IPS-18a (cell line): ENCODE measurements around the gene ZNF366.
A peak's percentile ranks its signal among the peaks of the same experiment; 100 is the strongest.

Experiments
- H3K27ac ChIP-seq: one replicate; pipeline ENCODE4 v1.5.1; 2013; ENCODE audit warnings: low read length
- H3K27me3 ChIP-seq: one replicate; pipeline ENCODE4 v1.6.1; 2013; ENCODE audit warnings: mild to moderate bottlenecking, low read length; ENCODE audit not compliant: control insufficient read depth, insufficient read depth
- H3K36me3 ChIP-seq: one replicate; pipeline ENCODE4 v1.6.1; 2013; ENCODE audit warnings: low read depth, low read length; ENCODE audit not compliant: control insufficient read depth
- H3K4me1 ChIP-seq: one replicate; pipeline ENCODE4 v1.6.1; 2013; ENCODE audit warnings: low read depth, low read length; ENCODE audit not compliant: control insufficient read depth
- H3K4me3 ChIP-seq: one replicate; pipeline ENCODE4 v1.5.1; 2013; ENCODE audit warnings: low read length
- H3K9ac ChIP-seq: one replicate; pipeline ENCODE4 v1.6.1; 2013; ENCODE audit warnings: mild to moderate bottlenecking, low read length, moderate library complexity
- H3K9me3 ChIP-seq: one replicate; pipeline ENCODE4 v1.6.1; 2013; ENCODE audit warnings: low read depth, low read length; ENCODE audit not compliant: control insufficient read depth

The ZNF366 gene

GRCh38 chr5:72507231-72507906 lies at the start of gene ZNF366:
ZNF366 (minus strand) TSS chr5:72507410; CDS start chr5:72461496, 45,914 bp downstream.
- H3K4me1 ChIP-seq = peaks cover 6% of the 10 kb centered on the region
- no peak within 1 kb of the TSS for H3K9ac ChIP-seq
- H3K9me3 ChIP-seq = no peaks in the 10 kb centered on the region
- no peaks in the 10 kb centered on the region for H3K36me3 ChIP-seq
- no peaks in the 10 kb centered on the region for H3K27me3 ChIP-seq
- H3K27ac ChIP-seq = no peak within 1 kb of the TSS
- H3K4me3 ChIP-seq = no peak within 1 kb of the TSS

- Histone ChIP-seq H3K27me3 (peaks cover 6% of the 10 kb centered on the region), H3K27ac (peak overlapping the region; percentile 65), H3K9ac (peak overlapping the region; percentile 64), H3K9me3 (no peaks in the 10 kb centered on the region), H3K36me3 (no peaks in the 10 kb centered on the region), H3K4me3 (peak overlapping the region; percentile 47), H3K4me1 (peaks cover 28% of the 10 kb centered on the region)
These were observed 49.3 kb upstream of the ZNF366 start for GRCh38 chr5:72556351-72557166.

GRCh38 chr5:72555871-72556270 lies 48.7 kb upstream of the ZNF366 start:
- Histone ChIP-seq H3K27me3 (peaks cover 6% of the 10 kb centered on the region), H3K27ac (no peak overlapping the region), H3K36me3 (no peaks in the 10 kb centered on the region), H3K9me3 (no peaks in the 10 kb centered on the region), H3K9ac (peak overlapping the region; percentile 64), H3K4me1 (peaks cover 26% of the 10 kb centered on the region), H3K4me3 (peak overlapping the region; percentile 47)

GRCh38 chr5:72554897-72555296 lies 47.7 kb upstream of the ZNF366 start:
- H3K9ac ChIP-seq = no peak overlapping the region

GRCh38 chr5:72552041-72552557 lies 44.9 kb upstream of the ZNF366 start:
- H3K27me3 ChIP-seq = no peaks in the 10 kb centered on the region
- peaks cover 13% of the 10 kb centered on the region for H3K4me1 ChIP-seq
- H3K9ac ChIP-seq = no peak overlapping the region
- H3K36me3 ChIP-seq = no peaks in the 10 kb centered on the region
- H3K9me3 ChIP-seq = no peaks in the 10 kb centered on the region
- no peak overlapping the region for H3K4me3 ChIP-seq
- no peak overlapping the region for H3K27ac ChIP-seq

More at GRCh38 chr5:72554897-72555296, 47.7 kb upstream of the ZNF366 start:
- Histone ChIP-seq H3K27ac (no peak overlapping the region), H3K9me3 (no peaks in the 10 kb centered on the region), H3K4me1 (peaks cover 19% of the 10 kb centered on the region), H3K4me3 (no peak overlapping the region), H3K36me3 (no peaks in the 10 kb centered on the region), H3K27me3 (peaks cover 6% of the 10 kb centered on the region)

GRCh38 chr5:72550595-72550994 lies 43.4 kb upstream of the ZNF366 start:
- H3K9ac ChIP-seq = no peak overlapping the region
- peaks cover 5% of the 10 kb centered on the region for H3K4me1 ChIP-seq
- no peaks in the 10 kb centered on the region for H3K27me3 ChIP-seq
- H3K4me3 ChIP-seq = no peak overlapping the region
- no peak overlapping the region for H3K27ac ChIP-seq
- no peaks in the 10 kb centered on the region for H3K9me3 ChIP-seq
- H3K36me3 ChIP-seq = no peaks in the 10 kb centered on the region

GRCh38 chr5:72543811-72544210 lies 36.6 kb upstream of the ZNF366 start:
- no peaks in the 10 kb centered on the region for H3K27me3 ChIP-seq
- no peak overlapping the region for H3K27ac ChIP-seq
- H3K9ac ChIP-seq = no peak overlapping the region
- H3K4me1 ChIP-seq = no peaks in the 10 kb centered on the region
- H3K4me3 ChIP-seq = no peak overlapping the region
- H3K36me3 ChIP-seq = no peaks in the 10 kb centered on the region
- H3K9me3 ChIP-seq = no peaks in the 10 kb centered on the region

- Histone ChIP-seq H3K36me3 (no peaks in the 10 kb centered on the region), H3K4me1 (no peaks in the 10 kb centered on the region), H3K27me3 (no peaks in the 10 kb centered on the region), H3K27ac (no peak overlapping the region), H3K9ac (no peak overlapping the region), H3K4me3 (no peak overlapping the region), H3K9me3 (no peaks in the 10 kb centered on the region)
These were observed 36.2 kb upstream of the ZNF366 start for GRCh38 chr5:72543365-72543764.

GRCh38 chr5:72542695-72543094 lies 35.5 kb upstream of the ZNF366 start:
- Histone ChIP-seq H3K36me3 (no peaks in the 10 kb centered on the region), H3K9me3 (no peaks in the 10 kb centered on the region), H3K27me3 (no peaks in the 10 kb centered on the region), H3K4me3 (no peak overlapping the region), H3K9ac (no peak overlapping the region), H3K4me1 (no peaks in the 10 kb centered on the region), H3K27ac (no peak overlapping the region)

- Histone ChIP-seq H3K36me3 (no peaks in the 10 kb centered on the region), H3K27me3 (no peaks in the 10 kb centered on the region), H3K27ac (no peak overlapping the region), H3K4me1 (no peaks in the 10 kb centered on the region), H3K9me3 (no peaks in the 10 kb centered on the region), H3K4me3 (no peak overlapping the region), H3K9ac (no peak overlapping the region)
These were observed 34.5 kb upstream of the ZNF366 start for GRCh38 chr5:72541501-72542225.

GRCh38 chr5:72540759-72541438 lies 33.7 kb upstream of the ZNF366 start:
- Histone ChIP-seq H3K9me3 (no peaks in the 10 kb centered on the region), H3K9ac (no peak overlapping the region)

More at GRCh38 chr5:72540759-72541438, 33.7 kb upstream of the ZNF366 start:
- Histone ChIP-seq H3K4me3 (no peak overlapping the region), H3K36me3 (no peaks in the 10 kb centered on the region), H3K27ac (no peak overlapping the region), H3K27me3 (no peaks in the 10 kb centered on the region), H3K4me1 (no peaks in the 10 kb centered on the region)
